Measurements from ENCODE around the gene MRTO4.
"Not testable (repeated sequence)": the region's sequence is repeated elsewhere in the genome, so short reads cannot be mapped to it uniquely, and the experiment has no call there.

MRTO4 gene

DNA sequence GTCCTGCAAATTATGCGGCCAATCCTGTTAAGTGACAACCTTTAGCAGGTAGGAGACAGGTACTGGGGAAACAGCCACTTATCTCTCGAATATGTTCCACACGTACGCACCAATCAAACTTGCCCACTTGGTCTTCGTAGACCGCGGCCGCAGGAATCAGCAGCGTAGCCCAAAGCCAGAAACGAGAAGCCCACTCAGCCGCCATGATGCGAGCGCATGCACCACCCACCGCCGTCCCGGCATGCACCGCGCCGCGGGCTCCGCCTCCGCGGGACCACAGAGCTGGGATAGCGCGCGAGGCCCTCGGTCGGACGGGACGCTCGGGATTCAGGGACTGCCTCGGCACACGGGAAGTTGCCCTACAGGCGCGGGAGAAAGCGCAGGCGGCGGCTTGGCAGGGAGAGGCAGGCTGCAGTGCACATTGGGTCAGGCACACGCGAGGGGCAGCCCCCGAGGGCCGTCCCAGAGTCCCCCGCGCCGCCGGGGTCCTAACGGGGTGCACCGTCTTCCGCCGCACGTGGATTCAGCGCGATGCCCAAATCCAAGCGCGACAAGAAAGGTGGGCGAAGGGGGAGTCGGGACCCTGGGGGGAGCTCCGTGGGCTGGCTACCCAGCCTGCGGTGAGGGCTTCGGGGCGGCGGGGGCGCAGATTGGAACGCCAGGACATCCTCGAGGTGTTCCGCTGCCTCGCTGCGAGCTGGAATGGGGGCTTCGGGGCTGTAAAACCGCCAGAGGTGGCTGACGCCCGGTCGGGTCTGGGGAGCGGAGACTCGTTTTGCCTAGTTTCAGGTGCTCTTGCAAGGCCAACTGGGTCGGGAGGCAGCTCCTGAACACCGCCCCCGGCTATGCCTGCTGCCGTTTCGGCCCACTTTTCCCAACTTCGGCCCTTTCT is at the start of gene MRTO4, which contains the start of gene EMC1:
TSS of gene MRTO4 (plus strand) at position 501 of the 892 bp plus-strand sequence. CDS start at position 532, 31 bp downstream.
TSS of gene EMC1 (minus strand) at position 220 of the 892 bp plus-strand sequence. CDS start at position 205, 15 bp downstream.
- DNase-seq: peak; percentile 79

GRCh38 chr1:19202396-19202795 is 49.2 kb upstream of the MRTO4 start:
- DNase-seq: no peak

- no peak for DNase-seq
Observed at GRCh38 chr1:19203440-19203839, 48.2 kb upstream of the MRTO4 start.

- no peak for DNase-seq
Observed at GRCh38 chr1:19204446-19205266, 46.9 kb upstream of the MRTO4 start.

GRCh38 chr1:19205403-19205802 is 46.2 kb upstream of the MRTO4 start:
- no peak for DNase-seq

GRCh38 chr1:19205845-19206244 is 45.8 kb upstream of the MRTO4 start:
- no peak for DNase-seq

DNA sequence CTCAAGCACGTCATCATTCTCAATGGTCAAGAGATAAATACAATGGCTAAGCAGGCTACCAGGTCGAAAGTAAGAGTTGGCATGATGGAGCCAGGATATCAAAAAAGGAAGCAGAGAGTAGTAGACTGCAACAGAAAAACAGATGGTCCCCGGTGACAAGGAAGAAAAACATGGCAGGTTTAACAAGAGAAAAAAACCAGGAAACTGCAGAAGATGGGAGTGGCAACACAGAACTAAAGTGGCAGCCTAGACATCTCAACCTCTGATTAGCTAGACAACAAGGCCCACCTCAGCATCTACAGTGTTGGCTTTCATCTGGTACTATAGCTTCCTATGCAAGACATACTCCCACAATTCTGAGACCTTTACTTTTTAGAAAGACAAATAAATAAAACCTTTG is 44.7 kb upstream of the MRTO4 start:
- no peak for DNase-seq

GRCh38 chr1:19208710-19209438 is 42.7 kb upstream of the MRTO4 start:
- no peak for DNase-seq

DNA sequence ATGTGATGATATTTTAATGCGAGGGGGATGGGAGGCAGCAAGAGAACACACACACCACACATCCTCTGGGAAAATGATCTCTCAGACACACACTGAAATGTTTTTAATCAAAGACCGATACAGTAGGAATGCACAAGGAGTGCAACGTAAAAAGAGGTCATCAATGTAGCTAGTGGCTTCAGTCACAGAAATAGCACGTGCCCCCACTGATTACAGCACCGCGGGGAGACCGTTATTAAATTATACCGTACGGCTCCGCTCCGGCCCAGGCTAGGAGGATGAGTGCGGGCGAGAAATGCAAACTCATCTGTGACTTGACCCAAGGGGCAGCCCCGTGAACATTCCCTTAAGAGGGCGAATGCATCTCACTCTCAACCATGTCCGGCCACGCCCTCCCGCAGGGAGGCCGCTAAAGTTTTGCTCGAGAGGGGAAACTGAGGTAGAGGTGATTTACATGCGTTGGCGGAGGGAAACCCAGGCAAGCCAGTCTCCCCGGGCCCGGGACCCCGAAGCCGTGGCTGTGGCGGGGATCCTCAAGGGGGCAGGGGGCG is 42.1 kb upstream of the MRTO4 start:
- no peak for DNase-seq

- peak; percentile 71 for DNase-seq
Observed at GRCh38 chr1:19209990-19210771, 41.4 kb upstream of the MRTO4 start, which contains the start of gene UBR4. TSS of gene UBR4 (minus strand) at chr1:19210266. CDS start at chr1:19210248, 18 bp downstream.

DNA sequence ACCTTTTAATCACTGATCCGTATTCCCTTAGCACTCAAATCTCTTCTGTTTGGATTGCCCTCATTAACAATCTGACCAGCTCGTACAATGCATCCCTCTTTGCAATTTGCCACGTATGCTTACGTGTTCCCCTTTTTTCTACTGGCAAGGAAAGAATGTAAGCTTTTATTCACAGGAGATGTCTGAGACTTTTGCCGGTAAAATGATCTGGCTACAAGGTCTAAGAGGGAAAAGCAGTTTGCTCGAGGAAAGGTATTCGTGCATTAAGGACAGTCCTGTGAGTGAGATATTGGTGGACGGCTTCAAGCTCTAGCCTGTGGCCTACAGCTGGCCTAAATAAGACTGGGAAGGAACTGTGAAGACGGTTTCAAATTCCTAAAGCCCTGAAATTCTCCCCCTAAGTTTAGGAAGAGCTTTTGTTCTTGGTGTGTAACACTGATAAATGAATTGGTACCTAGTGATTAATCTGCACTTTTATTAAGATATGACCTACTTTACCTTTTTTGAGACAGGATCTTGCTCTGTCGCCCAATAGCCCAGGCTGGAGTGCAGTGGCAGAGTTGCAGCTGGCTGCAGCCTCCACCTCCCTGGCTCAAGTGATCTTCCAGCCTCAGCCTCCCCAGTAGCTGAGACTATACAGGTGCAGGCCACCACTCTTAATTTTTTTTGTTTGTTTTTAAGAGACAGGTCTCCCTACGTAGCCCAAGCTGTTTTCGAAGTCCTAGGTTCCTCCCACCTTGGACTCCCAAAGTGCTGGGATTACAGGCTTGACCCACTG is 40.6 kb upstream of the MRTO4 start:
- no peak for DNase-seq

DNA sequence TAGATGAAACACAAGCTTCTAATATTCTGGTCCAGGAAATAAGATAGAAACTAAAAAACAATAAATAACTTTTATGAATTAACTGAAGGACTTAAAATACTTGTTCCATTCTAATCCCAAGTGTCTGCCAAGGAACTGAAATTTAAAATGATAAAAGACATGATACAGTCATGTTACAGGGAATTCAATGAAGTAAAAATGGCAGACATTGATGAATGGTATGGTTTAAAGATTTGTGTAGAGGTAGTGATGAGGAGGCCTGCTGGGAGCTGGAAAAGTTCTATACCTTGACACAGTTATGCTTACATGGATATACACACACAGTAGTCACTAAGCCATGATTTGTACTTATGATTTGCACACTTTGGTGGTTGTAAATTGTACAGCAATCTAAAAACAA is 39.4 kb upstream of the MRTO4 start:
- DNase-seq: no peak

DNA sequence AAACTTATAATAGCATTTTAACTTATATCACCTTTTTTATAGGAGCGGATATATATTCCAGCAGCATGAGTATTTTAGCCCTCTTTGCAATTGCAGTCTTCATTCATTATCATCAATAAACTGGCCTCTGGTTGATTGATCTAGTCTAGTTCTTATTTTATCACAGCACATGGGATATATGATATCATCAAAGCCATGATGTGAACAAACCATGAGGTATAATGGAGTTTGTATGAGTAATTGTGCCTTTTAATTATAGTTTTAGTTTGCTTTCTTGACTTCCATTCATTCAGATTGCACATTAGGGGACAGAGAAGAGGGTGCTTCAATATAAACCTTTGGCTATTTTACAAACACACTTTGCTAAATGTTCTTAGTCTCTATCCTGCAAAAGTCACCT is 38.0 kb upstream of the MRTO4 start:
- DNase-seq: no peak

- not testable (repeated sequence) for DNase-seq
Observed at GRCh38 chr1:19216585-19216984, 35.0 kb upstream of the MRTO4 start.

DNA sequence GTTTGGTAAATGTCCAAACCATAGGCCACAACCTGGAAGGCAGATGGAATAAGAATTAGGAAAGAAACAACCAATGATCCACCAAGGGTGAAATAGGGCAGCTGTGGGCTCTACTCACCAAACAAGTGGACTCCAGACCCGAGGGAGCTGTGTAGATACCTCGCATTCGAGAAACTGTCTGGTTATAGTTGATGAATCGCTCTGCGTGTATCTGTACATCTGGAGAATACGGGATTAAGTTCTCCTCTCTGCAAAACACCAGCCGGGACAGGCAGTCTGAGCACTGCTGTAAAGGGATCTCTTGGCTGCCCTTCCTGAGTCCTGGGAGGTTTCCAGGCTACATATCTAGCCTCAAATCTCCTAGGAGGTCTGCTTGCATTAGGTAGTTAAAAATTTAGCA is 32.2 kb upstream of the MRTO4 start:
- DNase-seq: no peak

DNA sequence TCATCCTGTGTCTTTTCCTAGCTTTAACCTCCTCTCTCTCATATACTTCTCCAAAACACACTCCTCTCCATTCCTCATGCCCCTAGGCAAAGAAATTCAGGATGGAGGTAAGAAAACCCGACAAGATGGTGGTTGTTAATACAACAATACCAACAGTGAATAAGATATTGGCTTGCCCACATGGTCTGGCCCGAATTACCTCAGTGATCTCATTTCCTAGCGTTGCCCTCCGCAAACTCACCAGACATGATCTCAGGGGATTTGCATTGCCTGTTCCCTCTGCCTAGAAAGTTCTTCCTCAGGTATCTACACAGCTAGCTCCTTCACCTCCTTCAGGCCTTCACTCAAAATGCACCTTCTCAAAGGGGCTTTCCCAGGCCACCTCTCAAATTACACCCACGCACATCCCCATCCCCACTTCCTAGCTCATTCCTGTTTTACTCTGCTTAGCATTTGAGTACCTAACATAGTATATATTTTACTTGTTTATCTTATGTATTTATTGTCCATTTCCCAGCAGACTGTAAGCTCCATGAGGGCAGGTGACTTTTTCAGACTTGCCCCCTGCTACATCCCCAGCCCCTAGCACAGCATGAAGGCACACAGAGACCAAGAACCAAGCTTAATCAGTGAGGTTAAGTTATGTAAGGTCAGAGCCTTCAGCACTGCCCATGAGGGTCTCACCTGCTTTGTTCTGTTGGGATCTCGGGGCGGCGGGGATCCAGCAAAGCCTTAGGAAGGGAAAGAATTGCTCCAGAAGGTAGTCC is 31.3 kb upstream of the MRTO4 start:
- DNase-seq: no peak

- no peak for DNase-seq
Observed at GRCh38 chr1:19220991-19221390, 30.6 kb upstream of the MRTO4 start.

DNA sequence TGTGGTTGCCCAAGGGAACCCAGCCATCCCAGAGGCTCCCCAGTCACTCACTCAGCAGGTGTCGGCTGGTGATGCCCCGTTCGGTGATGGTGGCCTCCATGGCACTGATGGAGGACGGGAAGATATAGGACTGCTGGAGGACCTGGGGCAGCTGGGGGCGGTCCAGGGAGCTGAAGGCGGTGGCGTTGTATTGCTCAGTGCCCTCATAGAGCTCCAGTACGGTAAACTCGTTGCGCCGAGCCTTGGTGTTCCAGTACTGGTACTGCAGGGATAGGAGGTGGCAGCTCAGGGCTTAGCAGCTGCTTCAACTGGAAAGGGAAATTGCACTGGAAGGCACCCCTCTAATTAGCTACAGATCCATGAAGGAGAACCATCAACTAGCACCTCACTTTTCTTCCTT is 29.0 kb upstream of the MRTO4 start:
- DNase-seq: no peak

DNA sequence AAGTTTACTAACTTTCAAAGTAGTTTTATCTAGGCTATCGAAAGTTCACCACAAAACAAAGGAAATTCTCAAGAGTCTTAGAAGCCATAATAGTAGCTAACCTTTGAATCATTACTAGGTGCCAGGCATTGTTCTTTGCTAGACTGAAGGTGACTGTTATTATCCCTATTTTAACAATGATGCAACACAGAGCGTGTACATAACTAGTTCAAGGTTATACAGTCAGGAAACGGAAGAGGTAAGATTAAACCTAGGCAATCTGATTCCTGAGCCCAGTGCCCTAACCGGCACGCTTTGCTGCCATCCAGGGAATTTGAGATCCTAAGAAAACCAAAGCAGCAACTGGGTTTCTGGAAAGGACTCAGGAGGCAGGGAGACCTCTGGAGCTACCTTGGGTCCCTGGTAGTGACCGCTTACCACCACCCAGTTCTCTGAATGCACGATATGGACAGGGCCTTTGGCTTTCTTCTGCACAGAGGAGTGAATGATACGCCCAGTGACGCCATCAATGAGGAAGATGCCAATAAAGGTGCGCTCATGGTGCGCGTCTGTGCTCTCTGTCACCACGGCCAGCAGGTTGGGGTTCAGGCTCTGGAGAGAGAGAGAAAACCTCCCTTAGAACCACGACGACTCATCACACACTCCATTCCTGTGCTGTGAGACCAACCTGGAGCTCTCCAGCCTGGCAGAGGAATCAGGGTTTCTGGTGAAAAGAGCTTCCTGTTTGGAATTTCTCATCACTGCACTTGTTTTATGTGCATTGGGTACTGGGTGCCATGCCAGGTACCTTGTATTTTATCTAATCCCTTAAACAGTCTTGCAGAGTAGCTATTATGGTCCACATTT is 28.4 kb upstream of the MRTO4 start:
- DNase-seq: no peak

Measured in cortex of kidney (tissue), 1 donor.